ENCODE results near the gene FOXP2.

DNA sequence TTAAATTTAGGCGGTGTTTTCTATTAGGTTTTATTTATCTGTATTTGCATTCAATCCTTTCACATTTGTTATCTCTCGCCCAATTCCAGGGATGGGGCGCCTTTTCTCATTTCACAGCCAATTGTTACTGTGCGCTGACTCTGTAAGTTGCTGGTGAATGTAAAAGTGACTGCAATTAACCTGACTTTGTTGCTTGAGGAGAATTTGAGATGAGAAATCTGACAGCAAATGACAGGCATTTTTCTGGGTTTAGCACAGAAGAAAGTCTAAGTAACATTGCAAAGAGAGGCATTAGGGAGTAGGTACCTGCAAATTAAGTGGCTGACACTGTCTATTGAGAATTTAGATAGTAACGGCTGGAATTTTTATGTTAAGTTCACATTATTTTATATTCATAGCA lies 16.6 kb downstream of the FOXP2 start:
- TF ChIP-seq, protein P1, sequence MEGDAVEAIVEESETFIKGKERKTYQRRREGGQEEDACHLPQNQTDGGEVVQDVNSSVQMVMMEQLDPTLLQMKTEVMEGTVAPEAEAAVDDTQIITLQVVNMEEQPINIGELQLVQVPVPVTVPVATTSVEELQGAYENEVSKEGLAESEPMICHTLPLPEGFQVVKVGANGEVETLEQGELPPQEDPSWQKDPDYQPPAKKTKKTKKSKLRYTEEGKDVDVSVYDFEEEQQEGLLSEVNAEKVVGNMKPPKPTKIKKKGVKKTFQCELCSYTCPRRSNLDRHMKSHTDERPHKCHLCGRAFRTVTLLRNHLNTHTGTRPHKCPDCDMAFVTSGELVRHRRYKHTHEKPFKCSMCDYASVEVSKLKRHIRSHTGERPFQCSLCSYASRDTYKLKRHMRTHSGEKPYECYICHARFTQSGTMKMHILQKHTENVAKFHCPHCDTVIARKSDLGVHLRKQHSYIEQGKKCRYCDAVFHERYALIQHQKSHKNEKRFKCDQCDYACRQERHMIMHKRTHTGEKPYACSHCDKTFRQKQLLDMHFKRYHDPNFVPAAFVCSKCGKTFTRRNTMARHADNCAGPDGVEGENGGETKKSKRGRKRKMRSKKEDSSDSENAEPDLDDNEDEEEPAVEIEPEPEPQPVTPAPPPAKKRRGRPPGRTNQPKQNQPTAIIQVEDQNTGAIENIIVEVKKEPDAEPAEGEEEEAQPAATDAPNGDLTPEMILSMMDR (conservative IDR thresholded peaks at IDR 0.05; ENCODE audit: low read depth, low read length) = no peak
- TF ChIP-seq RAD21 (IDR thresholded peaks at IDR 0.05; ENCODE audit: low read length) (no peak), CEBPB (IDR thresholded peaks at IDR 0.05; ENCODE audit: low read depth, low read length) (no peak), POLR2A (IDR thresholded peaks at IDR 0.05; ENCODE audit: low read depth, low read length) (no peak), FOS (IDR thresholded peaks at IDR 0.05; ENCODE audit: low read depth, low read length) (no peak), USF2 (IDR thresholded peaks at IDR 0.05; ENCODE audit: low read depth, low read length) (no peak), MXI1 (IDR thresholded peaks at IDR 0.05; ENCODE audit: borderline replicate concordance, low read depth, low read length) (no peak), RFX5 (IDR thresholded peaks at IDR 0.05; ENCODE audit: low read depth, low read length) (no peak), RCOR1 (IDR thresholded peaks at IDR 0.05; ENCODE audit: insufficient replicate concordance, low read length) (no peak)

Measured in IMR-90 (cell line).